DOHH2 (cell line): Measurements from ENCODE around the gene EPHA6.

ENCODE experiments used
- CTCF ChIP-seq: fragments of 200-600 bp; sonication (generic); IDR thresholded peaks from one replicate; pipeline ENCODE4 v1.5.1; 2014; ENCODE audit warnings: antibody characterized with exemption, mild to moderate bottlenecking, low read depth, low read length; ENCODE audit not compliant: poor library complexity, severe bottlenecking
- EZH2phosphoT487 ChIP-seq: fragments of 200-600 bp; sonication (generic); IDR thresholded peaks from 2 replicates; pipeline ENCODE4 v1.6.1; 2017; ENCODE audit warnings: borderline replicate concordance, mild to moderate bottlenecking, antibody characterized with exemption, low read length, moderate library complexity, mixed read lengths

- TF ChIP-seq CTCF (no peak), EZH2phosphoT487 (no peak)
These were observed 674.3 kb downstream of the EPHA6 start for GRCh38 chr3:97488741-97489140.
